H1 (cell line): ENCODE measurements around the gene JTB. TPM values are rescaled to one million over a fixed set of nuclear protein-coding genes. Genes with fewer than 3 reads are reported as not detected.

Experiments used
- CTCF ChIA-PET: fragments of 300-600 bp; sonication (Branson Sonifier 250); formaldehyde crosslinking; loops from one replicate; lab custom pipeline; 2021; ENCODE audit not compliant: partially characterized antibody; lab: Charles Lee
- POLR2A ChIA-PET: fragments of 300-600 bp; sonication (Branson Sonifier 250); formaldehyde crosslinking; loops from one replicate; lab custom pipeline; 2021; ENCODE audit warnings: inconsistent platforms; ENCODE audit not compliant: partially characterized antibody; lab: Charles Lee
- DNase-seq, 2 experiments: peaks; one replicate each; pipeline versions ENCODE4 v3.0.0 to v3.0.0-alpha.2; 2010 to 2022; ENCODE audit warnings: low spot score in 2 of 2, low read depth in 1 of 2, mixed read lengths in 1 of 2
- FAIRE-seq: peaks from 2 replicates; lab custom pipeline; 2011; peaks lifted over from hg19 to GRCh38; lab: Jason Lieb, UNC
- H2AFZ ChIP-seq: 2 replicates; pipeline ENCODE4 v1.8.1; 2012; ENCODE audit warnings: low read length, inconsistent platforms
- H2AK5ac ChIP-seq: 2 replicates; pipeline ENCODE4 v1.6.1; 2013; ENCODE audit warnings: low read depth, low read length
- H2BK120ac ChIP-seq: replicated peaks from 2 replicates; pipeline ENCODE3; 2013; ENCODE audit warnings: low read depth, low read length, inconsistent platforms
- H2BK12ac ChIP-seq: 2 replicates; pipeline ENCODE4 v1.6.1; 2013; ENCODE audit warnings: low read depth, low read length
- H2BK15ac ChIP-seq: 2 replicates; pipeline ENCODE4 v1.6.1; 2013; ENCODE audit warnings: low read length
- H2BK20ac ChIP-seq: 2 replicates; pipeline ENCODE4 v1.6.1; 2013; ENCODE audit warnings: low read length
- H2BK5ac ChIP-seq: 2 replicates; pipeline ENCODE4 v1.6.1; 2013; ENCODE audit warnings: low read depth, low read length
- H3K14ac ChIP-seq: 2 replicates; pipeline ENCODE4 v1.6.1; 2013; ENCODE audit warnings: inconsistent platforms; ENCODE audit not compliant: insufficient read length
- H3K18ac ChIP-seq: 2 replicates; pipeline ENCODE4 v1.6.1; 2013; ENCODE audit warnings: low read length; ENCODE audit errors: extremely low read depth
- H3K23ac ChIP-seq: 2 replicates; pipeline ENCODE4 v1.6.1; 2013; ENCODE audit warnings: inconsistent platforms; ENCODE audit not compliant: insufficient read length
- H3K23me2 ChIP-seq: 2 replicates; pipeline ENCODE4 v1.6.1; 2013; ENCODE audit warnings: low read depth, low read length
- H3K27ac ChIP-seq: 2 replicates; pipeline ENCODE4 v1.6.1; 2011; ENCODE audit warnings: low read depth, low read length, inconsistent platforms
- H3K27me3 ChIP-seq, 4 experiments: replicated peaks in 1 of 4; 1 replicate in 1 of 4; 2 replicates in 3 of 4; pipeline versions ENCODE4 v1.6.1 to v1.8.1; 2011 to 2013; ENCODE audit warnings: low read length in 3 of 4, mild to moderate bottlenecking in 3 of 4, inconsistent platforms in 2 of 4, mixed read lengths in 2 of 4, moderate library complexity in 1 of 4; ENCODE audit not compliant: control insufficient read depth in 3 of 4, insufficient read depth in 3 of 4; ENCODE audit errors: extremely low read depth in 1 of 4
- H3K36me3 ChIP-seq, 4 experiments: 2 replicates each; pipeline versions ENCODE4 v1.6.1 to v1.8.1; 2011 to 2013; ENCODE audit warnings: mild to moderate bottlenecking in 4 of 4, low read length in 3 of 4, moderate library complexity in 2 of 4, control low read depth in 1 of 4, inconsistent platforms in 1 of 4; ENCODE audit not compliant: insufficient read depth in 4 of 4, control insufficient read depth in 2 of 4
- H3K4ac ChIP-seq: replicated peaks from 2 replicates; pipeline ENCODE3; 2013; ENCODE audit warnings: low read length, low read depth, mixed read lengths, inconsistent platforms; ENCODE audit not compliant: insufficient read length
- H3K4me1 ChIP-seq, 4 experiments: replicated peaks in 1 of 4; 1 replicate in 1 of 4; 2 replicates in 3 of 4; pipeline versions ENCODE4 v1.6.1 to v1.8.1; 2011 to 2013; ENCODE audit warnings: low read length in 3 of 4, inconsistent platforms in 2 of 4, mixed read lengths in 1 of 4; ENCODE audit not compliant: insufficient read depth in 4 of 4, control insufficient read depth in 3 of 4
- H3K4me2 ChIP-seq, 2 experiments: 2 replicates each; pipeline versions ENCODE4 v1.6.1 to v1.8.1; 2011 to 2013; ENCODE audit warnings: low read depth in 2 of 2, low read length in 2 of 2, control low read depth in 1 of 2, inconsistent platforms in 1 of 2, mild to moderate bottlenecking in 1 of 2; ENCODE audit not compliant: insufficient read depth in 1 of 2
- H3K4me3 ChIP-seq, 4 experiments: fragments of 200-600, 300-600 bp in 1 of 4; sonication (generic), shearing (Covaris generic), sonication (Bioruptor Twin) in 1 of 4; 2 replicates each; pipeline versions ENCODE4 v1.5.1 to v1.8.1; 2011 to 2016; ENCODE audit warnings: low read length in 4 of 4, low read depth in 3 of 4, control low read depth in 2 of 4, inconsistent platforms in 2 of 4, mild to moderate bottlenecking in 2 of 4, mixed read lengths in 1 of 4, moderate library complexity in 1 of 4; ENCODE audit not compliant: insufficient read depth in 2 of 4; ENCODE audit errors: extremely low read depth in 1 of 4
- H3K56ac ChIP-seq: replicated peaks from 2 replicates; pipeline ENCODE3; 2013; ENCODE audit warnings: low read depth, mild to moderate bottlenecking, mixed read lengths, low read length, inconsistent platforms; ENCODE audit not compliant: insufficient read length
- H3K79me1 ChIP-seq: 2 replicates; pipeline ENCODE4 v1.6.1; 2013; ENCODE audit warnings: low read depth, low read length, control low read depth
- H3K79me2 ChIP-seq, 2 experiments: 2 replicates each; pipeline versions ENCODE4 v1.6.1 to v1.8.1; 2012 to 2013; ENCODE audit warnings: low read length in 2 of 2, mild to moderate bottlenecking in 2 of 2, inconsistent platforms in 1 of 2; ENCODE audit not compliant: insufficient read depth in 2 of 2, control insufficient read depth in 1 of 2
- H3K9ac ChIP-seq, 4 experiments: replicated peaks in 1 of 4; 1 replicate in 1 of 4; 2 replicates in 3 of 4; pipeline versions ENCODE4 v1.6.1 to v1.8.1; 2011 to 2013; ENCODE audit warnings: low read depth in 3 of 4, low read length in 3 of 4, control low read depth in 2 of 4, mild to moderate bottlenecking in 2 of 4, moderate library complexity in 2 of 4, inconsistent platforms in 1 of 4; ENCODE audit errors: extremely low read depth in 1 of 4
- H3K9me3 ChIP-seq, 2 experiments: 2 replicates each; pipeline versions ENCODE4 v1.6.1 to v1.8.1; 2012 to 2013; ENCODE audit warnings: mild to moderate bottlenecking in 2 of 2, moderate library complexity in 2 of 2, control low read depth in 1 of 2, inconsistent platforms in 1 of 2, low read depth in 1 of 2, low read length in 1 of 2, mixed read lengths in 1 of 2; ENCODE audit not compliant: insufficient read depth in 2 of 2
- H4K20me1 ChIP-seq, 2 experiments: replicated peaks in 1 of 2; 2 replicates each; pipeline versions ENCODE3 to v1.8.1; 2011 to 2013; ENCODE audit warnings: inconsistent platforms in 2 of 2, low read length in 2 of 2, mild to moderate bottlenecking in 1 of 2; ENCODE audit not compliant: insufficient read depth in 2 of 2, control insufficient read depth in 1 of 2
- H4K5ac ChIP-seq: 2 replicates; pipeline ENCODE4 v1.6.1; 2013; ENCODE audit warnings: low read length, low read depth, mixed read lengths, inconsistent platforms; ENCODE audit not compliant: insufficient read length
- H4K8ac ChIP-seq: 2 replicates; pipeline ENCODE4 v1.8.0; 2013; ENCODE audit warnings: mild to moderate bottlenecking, moderate library complexity, low read length, inconsistent platforms; ENCODE audit not compliant: insufficient read depth; ENCODE audit errors: extremely low read depth
- H4K91ac ChIP-seq: replicated peaks from 2 replicates; pipeline ENCODE3; 2013; ENCODE audit warnings: low read length, mixed read lengths, inconsistent platforms; ENCODE audit not compliant: insufficient read length
- CBX8 ChIP-seq: fragments of 300-800, 300-1000 bp; sonication (generic); IDR thresholded peaks from 2 replicates; pipeline ENCODE4 v1.7.1; 2016; ENCODE audit warnings: low read depth, low read length, borderline replicate concordance
- CTBP2 ChIP-seq: IDR thresholded peaks from 2 replicates; pipeline ENCODE4 v1.7.0; 2011; ENCODE audit warnings: borderline replicate concordance, mild to moderate bottlenecking, moderate library complexity, mixed read lengths, low read length; ENCODE audit not compliant: insufficient read depth, insufficient read length
- EGR1 ChIP-seq: IDR thresholded peaks from 2 replicates; pipeline ENCODE4 v1.6.1; 2011; ENCODE audit warnings: low read depth, low read length, borderline replicate concordance
- GABPA ChIP-seq: IDR thresholded peaks from 2 replicates; pipeline ENCODE4 v1.6.1; 2011; ENCODE audit warnings: mild to moderate bottlenecking, low read length, moderate library complexity, borderline replicate concordance; ENCODE audit not compliant: insufficient read depth
- HDAC6 ChIP-seq: IDR thresholded peaks from one replicate; pipeline ENCODE4 v1.7.1; 2012; ENCODE audit warnings: low read depth, mild to moderate bottlenecking, inconsistent platforms, low read length, moderate library complexity
- PHF8 ChIP-seq: fragments of 200-600 bp; sonication (generic); conservative IDR thresholded peaks from 2 replicates; pipeline ENCODE4 v1.7.1; 2012; ENCODE audit warnings: low read depth, mild to moderate bottlenecking, inconsistent platforms, low read length, moderate library complexity
- POLR2AphosphoS5 ChIP-seq: IDR thresholded peaks from 2 replicates; pipeline ENCODE4 v1.6.1; 2011; ENCODE audit warnings: low read depth, low read length
- RNF2 ChIP-seq: fragments of 200-900, 300-1000 bp; sonication (generic); IDR thresholded peaks from 2 replicates; pipeline ENCODE4 v1.7.1; 2016; ENCODE audit warnings: borderline replicate concordance, low read depth, mild to moderate bottlenecking, antibody characterized with exemption, low read length; ENCODE audit not compliant: poor library complexity, severe bottlenecking; ENCODE audit errors: missing control alignments
- SRF ChIP-seq: IDR thresholded peaks from 2 replicates; pipeline ENCODE4 v1.6.1; 2011; ENCODE audit warnings: mild to moderate bottlenecking, low read depth, low read length, moderate library complexity
- TAF7 ChIP-seq: optimal IDR thresholded peaks from 2 replicates; pipeline ENCODE3; 2011; ENCODE audit warnings: low read depth, mild to moderate bottlenecking, inconsistent platforms, low read length, moderate library complexity, borderline replicate concordance
- WGBS, 2 experiments: shearing (Covaris generic) in 1 of 2; methylation state at CpG; one replicate each; pipeline versions ENCODE4 v1.1.6 to v1.1.7; 2013 to 2015; ENCODE audit warnings: low lambda C conversion rate in 2 of 2, mixed read lengths in 2 of 2, inconsistent platforms in 1 of 2, low coverage in 1 of 2, missing lambda C conversion rate in 1 of 2; ENCODE audit not compliant: insufficient replicate concordance in 2 of 2, insufficient coverage in 1 of 2, insufficient read length in 1 of 2; ENCODE audit errors: extremely low coverage in 1 of 2, missing lambda C conversion rate in 1 of 2; 5-methylcytosine and 5-hydroxymethylcytosine counted together
- polyA plus RNA-seq, 7 experiments: library from polyadenylated mRNA; depleted of rRNA in 3 of 7; stranded (reverse) in 5 of 7; unstranded in 2 of 7; fragments of >200 nt in 5 of 7; fragments of 200-250 nt in 2 of 7; gene quantifications; 1 replicate in 5 of 7; 2 replicates in 1 of 7; 4 replicates in 1 of 7; pipeline versions ENCODE4 v1.2.1 to v1.2.3, GENCODE V29; 2011 to 2013; ENCODE audit warnings: missing spikeins in 2 of 7, mixed read lengths in 2 of 7
- total RNA-seq: library from RNA; stranded (reverse); fragmentation: NEBNext Ultra II Directional; extraction: Animal tissue kit (Norgen Biotek cat#: 25700); gene quantifications from 2 replicates; pipeline ENCODE4 v1.2.1, GENCODE V29; 2021

JTB gene
- total and polyA plus RNA-seq, 2 of the 8 experiments (the other 6 are each of a cell fraction or from before 2014, with no cell fraction given): 91.1 to 122 TPM

DNA sequence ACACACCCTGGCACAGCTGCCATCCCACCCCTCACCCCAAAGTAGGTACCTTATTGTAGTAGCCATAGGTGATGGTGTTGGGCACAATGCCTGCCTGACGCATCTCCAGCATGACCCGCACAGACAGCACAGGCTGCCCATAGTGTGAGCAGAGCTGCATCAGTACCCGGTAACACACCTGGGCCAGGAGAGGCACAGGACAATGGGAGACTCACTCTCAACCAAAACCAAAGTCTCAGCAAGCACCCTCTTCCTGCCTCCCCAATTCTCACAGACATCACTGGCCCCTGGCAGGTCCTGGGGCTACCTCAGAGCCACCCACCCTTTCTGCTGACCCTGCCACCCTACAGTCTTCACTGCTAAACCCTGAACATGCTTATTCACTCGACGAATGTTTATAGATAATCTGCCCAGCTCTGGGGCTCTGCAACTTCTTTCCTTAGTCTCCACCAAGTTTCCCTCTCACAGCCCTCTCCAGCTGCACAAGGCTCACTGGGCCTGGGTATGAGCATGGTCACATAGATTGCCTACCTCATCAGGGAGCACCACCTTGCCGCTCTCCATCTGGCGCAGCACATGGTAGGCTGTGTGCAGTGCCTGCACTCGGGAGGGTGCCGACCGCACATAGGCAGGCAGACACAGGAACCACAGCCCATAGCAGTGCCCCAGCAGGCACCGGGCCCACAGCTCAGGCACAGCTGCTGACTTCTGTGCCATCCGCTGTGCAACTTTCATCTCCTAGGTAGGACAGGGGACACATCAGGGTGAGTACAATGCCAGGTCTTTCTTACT lies 41.3 kb downstream of the JTB start:
- H4K5ac ChIP-seq: no peak overlapping the region
- H3K9me3 ChIP-seq: no peaks in the 10 kb centered on the region
- 93% methylated on average over 12 of the region's 12 CpGs; no CpG with 5 or more reads in 1 of the 2 experiments for WGBS, 2 experiments
- CTCF ChIA-PET: interaction anchor here (1.8 kb wide), 1 partner anchor 13 kb away, joined by 5 read pairs; the partner anchor contains the start of gene GATAD2B
- peaks cover 15 to 66% (median 51%) of the 10 kb centered on the region in 4 experiments for H3K36me3 ChIP-seq
- H2AK5ac ChIP-seq: no peak overlapping the region
- no peak overlapping the region for H3K18ac ChIP-seq
- no peak overlapping the region for H3K27ac ChIP-seq
- H3K14ac ChIP-seq: no peak overlapping the region
- no peaks in the 10 kb centered on the region for H3K79me2 ChIP-seq
- H4K8ac ChIP-seq: no peak overlapping the region
- DNase-seq (no peak), FAIRE-seq (no peak)
- H4K20me1 ChIP-seq: peaks cover 0 to 10% of the 10 kb centered on the region in 2 experiments
- no peak overlapping the region for H3K56ac ChIP-seq
- H3K79me1 ChIP-seq: no peaks in the 10 kb centered on the region; the same call in 1 of the 2 replicates
- no peak overlapping the region for H2BK15ac ChIP-seq
- H3K27me3 ChIP-seq: no peaks in the 10 kb centered on the region
- no peak overlapping the region for H3K4me2 ChIP-seq
- no peak overlapping the region for H2BK120ac ChIP-seq
- H3K4me1 ChIP-seq: no peaks in the 10 kb centered on the region
- H2BK12ac ChIP-seq: no peak overlapping the region
- H3K4me3 ChIP-seq: no peak overlapping the region
- H2BK20ac ChIP-seq: no peak overlapping the region
- no peak for TF ChIP-seq POLR2AphosphoS5
- no peak for TF ChIP-seq SRF
- TF ChIP-seq RNF2: no peak
- no peak for TF ChIP-seq PHF8
- no peak for TF ChIP-seq CTBP2
- no peak for TF ChIP-seq TAF7
- no peak for TF ChIP-seq HDAC6
- no peak for TF ChIP-seq EGR1
- no peak for TF ChIP-seq GABPA
- TF ChIP-seq CBX8: no peak
- H4K91ac ChIP-seq: no peak overlapping the region
- H2AFZ ChIP-seq: no peak overlapping the region
- no peak overlapping the region for H3K9ac ChIP-seq
- no peak overlapping the region for H3K23ac ChIP-seq
- no peaks in the 10 kb centered on the region for H3K23me2 ChIP-seq
- H3K4ac ChIP-seq: no peak overlapping the region
- POLR2A ChIA-PET: interaction anchor here (0.8 to 6.6 kb wide), 5 partner anchors 7 to 41 kb away, joined by 3 to 60 read pairs (median 8); partner anchors contain the start of genes DENND4B, GATAD2B and JTB
- H2BK5ac ChIP-seq: no peak overlapping the region
